Measurements from ENCODE around the gene SELL.
"Not testable (repeated sequence)": the region's sequence is repeated elsewhere in the genome, so short reads cannot be mapped to it uniquely, and the experiment has no call there.

SELL gene

GRCh38 chr1:169711469-169712308 is at the start of gene SELL:
Gene SELL (minus strand): TSS chr1:169711620. CDS start chr1:169711498, 122 bp downstream.
- peak; percentile 68 for DNase-seq

DNA sequence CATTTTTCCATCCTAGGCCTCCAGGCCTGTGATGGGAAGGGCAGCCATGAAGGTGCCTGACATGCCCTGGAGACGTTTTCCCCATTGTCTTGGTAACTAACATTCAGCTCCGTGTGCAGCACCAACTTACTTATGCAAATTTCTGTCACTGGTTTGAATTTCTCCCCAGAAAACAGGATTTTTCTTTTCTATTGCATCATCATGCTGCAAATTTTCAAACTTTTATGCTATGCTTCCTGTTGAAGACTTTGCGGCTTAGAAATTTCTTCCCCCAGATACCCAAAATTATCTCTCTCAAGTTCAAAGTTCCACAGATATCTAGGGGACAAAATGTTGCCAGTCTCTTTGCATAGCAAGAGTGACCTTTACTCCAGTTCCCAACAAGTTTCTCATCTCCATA is 47.6 kb upstream of the SELL start:
- DNase-seq: no peak

DNA sequence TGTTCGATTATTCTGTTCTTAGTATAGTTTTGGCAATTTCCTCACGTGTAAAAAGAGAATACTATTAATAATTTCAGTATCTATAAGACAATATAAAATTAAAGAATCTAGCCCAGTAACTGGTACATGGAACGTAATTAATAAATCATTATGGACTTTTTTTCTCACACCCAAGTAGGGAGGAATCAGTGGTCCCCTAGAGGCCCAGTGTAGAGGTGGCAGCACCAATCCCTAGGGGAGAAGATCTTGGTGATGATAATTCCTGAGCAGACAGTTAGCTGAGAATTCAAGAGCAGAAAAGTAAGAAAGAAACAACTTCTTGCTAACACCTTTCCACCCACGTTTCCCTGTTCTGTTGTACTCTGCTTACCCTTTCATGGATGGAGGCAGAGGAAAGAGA is 42.1 kb upstream of the SELL start:
- no peak for DNase-seq

- no peak for DNase-seq
Observed at GRCh38 chr1:169750041-169750440, 38.6 kb upstream of the SELL start.

- DNase-seq: no peak
Observed at GRCh38 chr1:169746550-169746949, 35.1 kb upstream of the SELL start.

DNA sequence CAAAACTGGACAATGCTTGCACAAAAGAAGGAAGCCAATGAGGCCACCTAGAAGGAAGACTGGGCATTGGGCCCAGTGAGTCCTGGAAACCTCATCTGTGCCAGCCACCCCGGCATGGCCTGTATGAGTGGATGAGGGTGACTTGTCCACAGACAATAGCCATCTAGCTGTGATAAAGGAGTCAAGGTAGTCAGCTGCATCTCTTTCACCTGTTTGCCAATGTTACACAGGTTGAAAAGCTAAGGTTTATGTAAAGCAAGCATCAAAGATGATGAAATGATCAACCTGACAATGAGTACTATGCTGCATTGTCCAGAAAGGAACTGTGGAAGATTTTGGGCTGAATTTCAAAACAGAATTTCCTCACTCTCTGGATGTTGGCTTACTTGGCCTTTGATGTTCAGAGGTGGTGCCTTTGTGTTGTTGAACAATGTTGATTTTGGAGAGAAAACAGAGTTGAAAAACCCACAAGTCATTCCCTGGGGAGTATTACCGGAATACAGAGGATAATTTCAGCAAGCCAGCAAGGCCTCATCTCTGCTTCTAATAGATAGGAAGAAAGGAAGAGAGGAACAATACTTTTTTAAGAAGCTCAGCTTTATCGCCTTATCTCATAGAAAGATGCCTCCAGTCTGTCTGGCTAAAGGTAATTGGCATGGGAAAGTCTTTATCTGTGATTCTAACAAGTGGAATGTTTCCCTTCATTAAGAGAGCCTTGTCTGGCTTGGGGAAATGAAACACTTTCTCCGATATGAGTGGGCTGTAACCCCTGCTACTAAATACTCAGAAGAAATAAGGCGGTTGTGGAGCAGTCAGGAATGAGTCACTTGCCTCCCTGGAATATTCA is 33.8 kb upstream of the SELL start:
- DNase-seq: no peak

GRCh38 chr1:169741666-169742394 is 30.4 kb upstream of the SELL start:
- DNase-seq: peak; percentile 36

- DNase-seq: no peak
Observed at GRCh38 chr1:169739980-169740379, 28.6 kb upstream of the SELL start.

GRCh38 chr1:169733924-169734323 is 22.5 kb upstream of the SELL start, which contains the start of gene SELE:
Gene SELE (minus strand): TSS chr1:169734079. CDS start chr1:169733612, 467 bp downstream.
- no peak for DNase-seq

DNA sequence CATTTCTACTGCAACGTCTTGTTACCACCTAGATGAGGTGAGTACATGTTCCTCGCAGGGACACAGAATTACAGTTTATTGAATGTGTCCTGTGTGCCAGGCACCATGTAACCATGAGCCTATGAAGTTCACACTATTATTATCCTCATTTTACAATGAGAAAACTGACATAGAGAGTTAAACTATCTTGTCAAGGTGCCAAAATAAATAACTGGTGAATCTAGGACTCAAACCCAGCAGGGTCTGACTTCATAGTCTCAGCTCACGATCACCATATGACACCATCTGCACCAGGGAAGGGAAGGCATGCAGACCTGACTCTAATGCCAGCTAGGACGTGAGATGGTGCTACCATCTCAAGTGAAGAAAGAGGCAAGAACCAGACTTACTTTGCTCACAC is 20.0 kb upstream of the SELL start:
- DNase-seq: no peak

DNA sequence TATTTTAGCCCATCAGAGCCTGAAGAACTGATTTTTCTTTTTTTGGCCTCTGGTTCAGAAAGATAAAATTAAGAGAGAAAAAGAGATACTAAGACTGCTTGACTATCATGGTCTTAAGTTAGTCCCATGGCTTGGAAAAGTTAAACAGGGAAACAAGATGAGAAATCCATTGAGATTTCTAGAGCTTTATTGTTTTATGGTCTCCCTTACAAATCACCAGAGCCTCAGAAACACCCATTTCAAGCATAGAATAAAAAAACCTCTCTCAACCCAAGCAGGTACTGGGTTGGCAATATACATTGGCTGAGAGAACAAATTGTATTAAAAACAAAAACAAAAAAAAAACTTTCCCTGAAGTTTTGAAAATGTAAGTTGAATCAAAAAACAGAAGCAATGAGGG is 18.6 kb upstream of the SELL start:
- DNase-seq: no peak

- DNase-seq: no peak
Observed at GRCh38 chr1:169727307-169727706, 15.9 kb upstream of the SELL start.

DNA sequence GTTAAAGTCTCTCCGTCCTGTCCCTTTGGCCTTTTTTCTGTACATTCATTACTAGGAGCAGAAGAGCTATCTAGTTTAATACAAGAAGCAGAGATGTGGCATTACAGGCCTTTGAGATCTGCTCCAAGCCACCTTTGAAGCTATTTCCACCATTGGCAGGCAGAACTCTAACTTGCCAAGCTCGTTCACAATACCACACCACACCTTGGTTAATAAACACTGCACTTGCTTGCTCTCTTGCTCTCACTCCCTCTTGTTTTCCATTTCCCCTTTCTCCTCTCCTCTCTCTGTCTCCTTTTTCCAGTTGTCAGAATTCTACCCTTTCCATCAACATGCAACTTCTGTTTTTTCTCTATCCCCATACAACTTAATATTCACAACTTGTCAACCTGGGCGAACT is 15.4 kb upstream of the SELL start:
- no peak for DNase-seq

GRCh38 chr1:169725930-169726329 is 14.5 kb upstream of the SELL start:
- DNase-seq: no peak

DNA sequence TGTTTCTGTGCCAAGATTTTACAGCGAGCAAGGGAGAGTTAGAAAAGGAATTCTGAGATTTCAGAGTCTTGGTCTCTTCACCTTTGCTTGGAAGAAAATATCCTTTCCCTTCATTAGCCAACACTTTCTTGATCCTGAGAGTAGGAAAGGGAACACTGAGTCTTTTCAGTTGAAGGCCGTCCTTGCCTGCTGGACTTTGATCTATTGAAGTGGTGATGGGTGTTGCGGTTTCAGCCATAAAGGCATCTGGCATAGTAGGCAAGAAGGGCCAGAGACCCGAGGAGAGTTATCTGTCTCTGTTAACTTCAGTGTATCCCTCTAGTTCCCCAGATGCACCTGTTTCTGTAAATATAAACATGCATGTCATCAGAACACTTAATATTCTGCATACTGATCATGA is 12.7 kb upstream of the SELL start:
- no peak for DNase-seq

DNA sequence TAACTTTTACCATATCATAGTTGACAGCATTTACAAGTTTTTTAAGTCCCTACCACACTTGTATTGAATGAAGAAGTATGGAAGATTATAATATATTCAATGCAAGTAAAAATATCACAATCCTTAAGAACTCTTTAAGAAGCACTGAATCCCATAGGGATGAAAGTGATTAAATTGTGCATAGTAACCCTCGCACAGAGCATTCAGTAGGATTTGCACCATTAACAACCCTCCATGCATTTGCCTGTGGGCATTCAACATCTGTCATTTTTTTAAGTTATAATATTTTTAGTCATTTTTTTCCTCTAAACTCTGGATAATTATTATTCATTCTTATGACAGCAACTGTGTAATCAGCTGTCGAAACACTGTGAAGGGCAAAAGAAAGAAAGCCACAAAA is 12.3 kb upstream of the SELL start:
- DNase-seq: no peak

DNA sequence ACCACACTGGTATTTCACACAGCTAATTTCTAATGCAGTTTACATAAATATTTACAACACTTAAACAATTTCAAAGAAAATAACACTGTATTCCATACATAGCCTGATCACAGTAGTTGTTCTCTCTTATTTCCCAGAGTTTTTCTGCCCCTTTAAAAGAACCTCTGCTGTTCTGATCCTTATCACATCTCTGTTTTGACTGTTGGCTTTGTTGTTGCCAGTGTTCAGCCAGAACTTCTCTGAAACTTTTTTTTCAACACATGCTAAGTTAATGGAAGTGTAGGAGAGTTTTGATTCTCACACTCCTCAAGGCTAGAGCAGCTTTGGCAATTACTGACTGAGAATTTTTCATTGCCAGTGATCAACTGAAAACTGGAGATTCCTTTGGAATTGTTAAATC is 11.4 kb upstream of the SELL start:
- DNase-seq: no peak

DNA sequence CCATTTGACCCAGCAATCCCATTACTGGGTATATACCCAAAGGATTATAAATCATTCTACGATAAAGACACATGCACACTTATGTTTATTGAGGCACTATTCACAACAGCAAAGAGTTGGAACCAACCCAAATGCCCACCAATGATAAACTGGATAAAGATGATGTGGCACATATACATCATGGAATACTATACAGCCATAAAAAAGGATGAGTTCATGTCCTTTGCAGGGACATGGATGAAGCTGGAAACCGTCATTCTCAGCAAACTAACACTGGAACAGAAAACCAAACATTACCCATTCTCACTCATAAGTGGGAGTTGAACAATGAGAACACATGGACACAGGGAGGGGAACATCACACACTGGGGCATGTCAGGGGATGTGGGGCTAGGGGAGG is 3.7 kb upstream of the SELL start:
- not testable (repeated sequence) for DNase-seq

DNA sequence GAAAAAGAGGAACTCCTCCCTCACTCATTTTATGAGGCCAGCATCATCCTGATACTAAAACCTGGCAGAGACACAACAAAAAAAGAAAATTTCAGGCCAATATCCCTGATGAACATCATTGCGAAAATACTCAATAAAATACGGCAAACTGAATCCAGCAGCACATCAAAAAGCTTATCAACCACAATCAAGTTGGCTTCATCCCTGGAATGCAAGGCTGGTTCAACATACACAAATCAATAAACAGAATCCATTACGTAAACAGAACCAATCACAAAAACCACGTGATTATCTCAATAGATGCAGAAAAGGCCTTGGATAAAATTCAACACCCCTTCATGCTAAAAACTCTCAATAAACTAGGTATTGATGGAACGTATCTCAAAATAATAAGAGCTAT is 1.7 kb upstream of the SELL start:
- not testable (repeated sequence) for DNase-seq

DNA sequence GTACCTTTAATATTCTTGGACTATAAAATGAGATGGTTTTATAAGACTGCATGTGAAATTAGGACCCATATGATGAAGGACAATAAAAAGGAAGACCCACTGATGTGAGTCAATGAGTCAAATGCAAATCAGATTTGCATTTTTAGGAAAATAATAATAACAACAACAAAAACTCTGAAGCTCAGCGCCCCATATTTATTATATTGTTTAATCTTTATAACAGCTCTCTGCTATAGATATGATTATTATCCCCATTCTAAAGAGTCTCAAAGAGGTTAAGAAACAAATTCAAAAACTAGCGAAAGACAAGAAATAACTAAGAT is 850 bp upstream of the SELL start:
- DNase-seq: no peak

GRCh38 chr1:169708647-169709046 is 2.8 kb downstream of the SELL start:
- no peak for DNase-seq

DNA sequence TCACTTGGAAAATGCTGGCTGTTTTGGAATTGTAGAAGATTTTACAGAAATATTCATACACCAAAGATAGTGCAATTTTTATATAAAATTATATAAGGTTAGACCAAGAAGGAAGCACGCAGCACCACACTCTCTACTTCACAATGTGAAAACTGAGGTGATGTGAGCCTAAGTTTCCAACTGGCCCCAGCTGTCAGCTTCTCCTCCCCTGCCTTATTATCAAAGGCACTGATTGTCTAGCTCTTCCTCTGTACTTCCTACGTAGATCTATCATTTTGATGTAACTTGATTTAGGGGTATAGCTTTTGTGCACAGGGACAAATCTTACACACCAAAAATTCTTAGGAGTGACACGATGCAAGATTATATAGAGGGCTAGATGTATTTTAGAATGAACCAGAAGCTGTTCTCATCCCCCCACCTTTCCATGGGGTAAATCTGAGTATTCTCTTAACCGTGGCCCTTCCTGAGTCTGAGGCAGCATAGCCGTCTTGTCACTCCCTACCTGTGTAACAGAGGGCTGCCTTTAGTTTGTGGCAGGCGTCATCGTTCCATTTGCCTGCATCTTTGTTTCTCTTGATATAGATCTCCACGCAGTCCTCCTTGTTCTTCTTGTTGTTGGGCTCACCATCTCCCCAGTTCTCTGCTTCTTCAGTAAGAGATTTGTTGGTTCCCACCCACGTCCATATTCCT is 3.4 kb downstream of the SELL start:
- no peak for DNase-seq

DNA sequence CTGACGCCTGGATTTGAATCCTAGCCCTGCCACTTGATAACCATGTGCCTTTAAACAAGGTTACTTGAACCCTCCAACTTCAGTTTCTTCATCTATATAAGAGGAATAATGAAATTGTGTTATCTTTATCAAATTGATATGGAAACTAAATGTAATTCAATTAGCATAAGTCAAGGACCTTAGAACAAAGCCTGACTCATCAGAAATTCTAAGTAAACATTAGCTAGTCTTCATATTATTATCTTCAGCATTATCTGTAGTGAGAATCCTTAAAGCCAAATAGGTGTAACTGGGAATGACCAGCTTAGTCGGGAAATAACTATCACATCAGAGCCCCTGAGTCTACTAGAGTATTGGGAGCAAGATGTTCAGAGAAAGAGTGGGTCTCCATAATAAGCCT is 6.6 kb downstream of the SELL start:
- DNase-seq: no peak
